Pancreas (tissue), 10 donors: ENCODE results near the gene IMMP2L. TPM values are rescaled to one million over a fixed set of nuclear protein-coding genes. Genes with fewer than 3 reads are reported as not detected.

Experiments
- ATAC-seq, 4 donors: fragments of 200-7000 bp; cut with Tn5 transposase; one replicate each; pipeline versions ENCODE4 v1.8.0 to v1.9.1; 2020; ENCODE audit warnings: mild to moderate bottlenecking in 4 of 4, moderate library complexity in 4 of 4
- DNase-seq, 6 donors: peaks; one replicate each; pipeline ENCODE4 v3.0.0-alpha.2; 2020
- FAIRE-seq: peaks from 2 replicates; lab custom pipeline; 2012; peaks lifted over from hg19 to GRCh38; lab: Jason Lieb, UNC
- H3K27ac ChIP-seq, 4 donors: fragments of 200-600 bp; sonication (generic); 1 replicate in 3 of 4; 2 replicates in 1 of 4; pipeline versions ENCODE4 v1.5.0 to v1.8.0; 2020
- H3K27me3 ChIP-seq, 4 donors: fragments of 200-600 bp; one replicate each; pipeline ENCODE4 v1.8.0; 2021
- H3K36me3 ChIP-seq, 3 donors: fragments of 200-600 bp; sonication (generic) in 1 of 3; one replicate each; pipeline versions ENCODE4 v1.5.0 to v1.8.0; 2020 to 2021
- H3K4me1 ChIP-seq, 3 donors: fragments of 200-600 bp; one replicate each; pipeline ENCODE4 v1.8.0; 2021
- H3K4me3 ChIP-seq, 4 donors: fragments of 200-600 bp; sonication (generic) in 2 of 4; one replicate each; pipeline versions ENCODE4 v1.5.0 to v1.8.0; 2020 to 2021
- H3K9me3 ChIP-seq, 4 donors: fragments of 200-600 bp; one replicate each; pipeline ENCODE4 v1.8.0; 2021
- CTCF ChIP-seq, 4 donors: fragments of 200-600 bp; sonication (generic) in 3 of 4; IDR thresholded peaks; one replicate each; pipeline versions ENCODE4 v1.5.0 to v1.8.0; 2021; ENCODE audit warnings: antibody characterized with exemption in 4 of 4
- WGBS, 2 donors: extraction: QIAGEN DNeasy Blood & Tissue Kit; methylation state at CpG; one replicate each; pipeline ENCODE4 v1.1.7; 2013; 5-methylcytosine and 5-hydroxymethylcytosine counted together
- intact Hi-C, 3 donors: fragments of 100-400 bp; cut with DNase I; formaldehyde crosslinking; loops; one replicate each; pipeline versions ENCODE4 v1.11.1 to v1.14.2; 2022
- polyA plus RNA-seq, 2 donors: library from polyadenylated mRNA; stranded (reverse); fragments of 200-250 nt; gene quantifications; one replicate each; pipeline ENCODE4 v1.2.3, GENCODE V29; 2013
- total RNA-seq, 6 donors: library from RNA; stranded (reverse); fragmentation: NEBNext Ultra II Directional in 4 of 6; extraction: Animal tissue kit (Norgen Biotek cat#: 25700) in 4 of 6; gene quantifications; one replicate each; pipeline versions ENCODE4 v1.2.1 to v1.2.4, GENCODE V29; 2021 to 2023
- donor health status: healthy with polysubstance abuse.
- donor health status: DM: no; HTN: no; CAD: no; lungs with moderate emphysema.
- donor health status: DM: no; HTN: no; CAD: no.
- donor health status: control.
- donor health status: control.
- donor health status: Bipolar disorder and iron deficiency.
- donor health status: DM: yes; HTN: yes; CAD: no.
- donor health status: DM: no; HTN: no; CAD: no.
- donor health status: DM: no; HTN: no; CAD: no.
- donor health status: DM: yes; HTN: yes; CAD: no.

Gene IMMP2L
- total and polyA plus RNA-seq, 8 donors, result 7.3 to 30.0 (median 12.9) TPM

GRCh38 chr7:111352319-111352718 is 210.0 kb downstream of the IMMP2L start:
- no peak for TF ChIP-seq CTCF (IDR thresholded peaks at IDR 0.05)
- Histone ChIP-seq H3K27ac (no peak overlapping the region), H3K27me3 (no peaks in the 10 kb centered on the region), H3K36me3 (no peaks in the 10 kb centered on the region), H3K4me1 (no peaks in the 10 kb centered on the region), H3K4me3 (no peak overlapping the region), H3K9me3 (no peaks in the 10 kb centered on the region)
- FAIRE-seq, result no peak
- WGBS, 2 donors, result 97% methylated on average over 1 of the region's 1 CpG
- no peak for ATAC-seq
- intact Hi-C loops, result no loop called here
- no peak for DNase-seq

- FAIRE-seq, result no peak
- H3K36me3 ChIP-seq, result no peaks in the 10 kb centered on the region
- no peaks in the 10 kb centered on the region for H3K4me1 ChIP-seq
- ATAC-seq, result no peak
- H3K4me3 ChIP-seq, result no peak overlapping the region
- no peaks in the 10 kb centered on the region for H3K9me3 ChIP-seq
- TF ChIP-seq CTCF (IDR thresholded peaks at IDR 0.05), result no peak
- DNase-seq, result no peak
- no peak overlapping the region for H3K27ac ChIP-seq
- H3K27me3 ChIP-seq, result no peaks in the 10 kb centered on the region
- intact Hi-C loops, result no loop called here
Measured at GRCh38 chr7:111346219-111346618, 216.1 kb downstream of the IMMP2L start.

DNA sequence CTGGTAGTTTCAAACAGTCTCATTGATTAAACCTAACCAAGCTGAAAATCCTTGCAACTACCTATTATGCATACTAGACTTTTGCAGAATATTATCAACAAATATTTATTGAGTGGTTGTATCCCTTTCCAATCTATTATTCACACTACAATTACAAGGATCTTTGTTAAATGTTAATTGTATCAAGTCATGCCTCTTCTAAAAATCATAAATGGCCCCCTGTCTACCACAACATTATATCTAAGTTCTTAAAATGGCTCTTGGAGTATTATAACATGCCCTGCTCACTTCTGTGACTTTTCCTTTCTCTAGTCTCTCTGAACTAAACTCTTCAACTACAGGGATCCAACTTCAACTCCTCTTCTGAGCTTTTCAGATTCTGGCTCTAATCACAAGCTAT is 219.3 kb downstream of the IMMP2L start:
- FAIRE-seq, result no peak
- no peaks in the 10 kb centered on the region for H3K4me1 ChIP-seq
- no peak overlapping the region for H3K27ac ChIP-seq
- ATAC-seq, result no peak
- H3K9me3 ChIP-seq, result no peaks in the 10 kb centered on the region
- intact Hi-C loops, result no loop called here
- no peak for DNase-seq
- H3K27me3 ChIP-seq, result no peaks in the 10 kb centered on the region
- TF ChIP-seq CTCF (IDR thresholded peaks at IDR 0.05), result no peak
- H3K4me3 ChIP-seq, result no peak overlapping the region
- H3K36me3 ChIP-seq, result no peaks in the 10 kb centered on the region

DNA sequence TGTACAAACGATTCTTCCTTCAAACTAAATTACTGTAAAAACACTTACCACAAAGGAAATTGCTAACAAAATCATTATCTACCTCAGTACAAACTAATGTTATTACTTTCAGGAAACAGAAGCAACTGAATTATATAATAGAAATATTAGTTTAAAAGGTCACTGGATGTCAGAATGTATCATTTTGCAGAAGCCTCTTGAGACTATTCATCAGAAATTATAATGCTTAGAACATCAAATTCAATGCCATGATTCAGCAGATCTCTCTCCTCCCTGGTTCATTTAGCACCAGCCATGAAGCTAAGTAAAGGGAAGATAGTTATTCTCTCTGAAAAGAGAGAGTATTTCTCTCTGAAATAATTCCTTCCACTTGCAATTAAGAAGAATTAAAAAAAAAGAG is 223.3 kb downstream of the IMMP2L start:
- H3K9me3 ChIP-seq, result no peaks in the 10 kb centered on the region
- no peaks in the 10 kb centered on the region for H3K36me3 ChIP-seq
- no peaks in the 10 kb centered on the region for H3K27me3 ChIP-seq
- intact Hi-C loops, result no loop called here
- H3K4me3 ChIP-seq, result no peak overlapping the region
- no peak overlapping the region for H3K27ac ChIP-seq
- DNase-seq (no peak), ATAC-seq (no peak), FAIRE-seq (no peak)
- 44 to 56% methylated on average over 1 of the region's 1 CpG for WGBS, 2 donors
- H3K4me1 ChIP-seq, result no peaks in the 10 kb centered on the region
- TF ChIP-seq CTCF (IDR thresholded peaks at IDR 0.05), result no peak

DNA sequence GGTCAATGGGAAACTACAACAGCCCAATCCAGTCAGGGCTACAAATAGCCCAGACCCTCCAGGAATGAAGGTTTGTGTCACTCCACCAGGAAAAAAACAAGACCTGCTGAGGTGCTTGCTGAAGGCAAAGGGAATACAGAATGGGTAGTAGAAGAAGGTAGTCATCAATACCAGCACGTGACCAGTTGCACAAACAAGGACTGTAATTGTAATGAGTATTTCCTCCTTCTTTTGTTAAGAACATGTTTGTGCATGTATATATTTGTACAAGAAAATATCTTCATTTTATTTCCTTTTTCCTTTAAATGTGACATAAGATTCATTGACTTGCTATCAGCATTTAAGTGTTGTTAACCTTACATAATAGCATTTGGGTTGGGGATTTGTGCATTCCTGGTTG is 229.3 kb downstream of the IMMP2L start:
- WGBS, 2 donors, result 95 to 100% methylated on average over 1 of the region's 1 CpG
- no peak for FAIRE-seq
- no peak overlapping the region for H3K4me3 ChIP-seq
- no peak overlapping the region for H3K27ac ChIP-seq
- TF ChIP-seq CTCF (IDR thresholded peaks at IDR 0.05), result no peak
- intact Hi-C loops, result no loop called here
- no peaks in the 10 kb centered on the region for H3K27me3 ChIP-seq
- no peaks in the 10 kb centered on the region for H3K36me3 ChIP-seq
- ATAC-seq, result no peak
- DNase-seq, result no peak
- no peaks in the 10 kb centered on the region for H3K9me3 ChIP-seq
- H3K4me1 ChIP-seq, result no peaks in the 10 kb centered on the region
